GM12874 (cell line): Measurements from ENCODE around the gene NKAIN2.

ENCODE experiments used
- TF ChIP-seq, protein P1 (sequence below): IDR thresholded peaks from 2 replicates; pipeline ENCODE4 v1.5.1; 2011; ENCODE audit warnings: low read depth, mild to moderate bottlenecking, control low read depth, low read length, moderate library complexity; ENCODE audit not compliant: insufficient read depth

The NKAIN2 gene

GRCh38 chr6:123808556-123808955 lies 4.9 kb downstream of the NKAIN2 start:
- TF ChIP-seq, protein P1, sequence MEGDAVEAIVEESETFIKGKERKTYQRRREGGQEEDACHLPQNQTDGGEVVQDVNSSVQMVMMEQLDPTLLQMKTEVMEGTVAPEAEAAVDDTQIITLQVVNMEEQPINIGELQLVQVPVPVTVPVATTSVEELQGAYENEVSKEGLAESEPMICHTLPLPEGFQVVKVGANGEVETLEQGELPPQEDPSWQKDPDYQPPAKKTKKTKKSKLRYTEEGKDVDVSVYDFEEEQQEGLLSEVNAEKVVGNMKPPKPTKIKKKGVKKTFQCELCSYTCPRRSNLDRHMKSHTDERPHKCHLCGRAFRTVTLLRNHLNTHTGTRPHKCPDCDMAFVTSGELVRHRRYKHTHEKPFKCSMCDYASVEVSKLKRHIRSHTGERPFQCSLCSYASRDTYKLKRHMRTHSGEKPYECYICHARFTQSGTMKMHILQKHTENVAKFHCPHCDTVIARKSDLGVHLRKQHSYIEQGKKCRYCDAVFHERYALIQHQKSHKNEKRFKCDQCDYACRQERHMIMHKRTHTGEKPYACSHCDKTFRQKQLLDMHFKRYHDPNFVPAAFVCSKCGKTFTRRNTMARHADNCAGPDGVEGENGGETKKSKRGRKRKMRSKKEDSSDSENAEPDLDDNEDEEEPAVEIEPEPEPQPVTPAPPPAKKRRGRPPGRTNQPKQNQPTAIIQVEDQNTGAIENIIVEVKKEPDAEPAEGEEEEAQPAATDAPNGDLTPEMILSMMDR, result no peak

GRCh38 chr6:123810214-123810613 lies 6.5 kb downstream of the NKAIN2 start:
- TF ChIP-seq, protein P1, result no peak

GRCh38 chr6:123810948-123811347 lies 7.3 kb downstream of the NKAIN2 start:
- TF ChIP-seq, protein P1, result no peak

DNA sequence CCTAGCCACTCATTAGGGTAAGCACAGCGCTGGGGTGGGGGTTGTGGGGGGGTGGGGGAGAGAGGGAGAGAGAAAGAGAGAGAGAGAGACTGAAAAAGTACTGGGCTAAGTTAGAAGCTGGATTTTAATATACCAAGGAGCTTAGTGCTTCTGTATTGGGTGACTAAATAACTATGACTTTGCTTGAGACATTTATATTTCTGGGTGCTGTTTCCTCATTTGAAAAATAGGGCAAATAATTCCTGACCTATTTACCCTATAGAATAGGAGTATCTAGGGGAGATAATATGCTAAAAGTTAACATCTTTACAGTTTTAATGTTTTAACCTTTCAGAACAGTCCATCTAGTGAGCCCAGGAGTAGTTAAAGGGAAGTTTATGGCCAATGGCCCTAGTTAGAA lies 7.7 kb downstream of the NKAIN2 start:
- TF ChIP-seq, protein P1, result no peak

DNA sequence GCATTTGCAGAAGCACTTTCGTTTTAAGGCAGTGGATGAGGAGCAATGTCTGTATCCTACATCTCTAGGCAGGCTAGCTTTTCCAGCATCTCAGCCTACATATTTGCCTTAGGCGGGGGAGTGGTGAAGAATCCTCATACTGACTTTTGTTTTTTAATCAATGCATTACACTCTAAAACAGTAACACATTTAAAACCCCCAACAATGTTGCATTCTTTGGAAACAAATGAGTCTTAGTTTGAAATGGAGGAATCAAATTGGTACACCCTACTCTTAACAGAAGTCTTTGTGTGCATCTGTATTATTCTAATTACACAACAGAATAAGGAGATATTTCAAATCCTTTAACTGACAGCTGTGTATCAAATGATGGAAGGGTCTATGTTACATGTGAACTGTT lies 9.0 kb downstream of the NKAIN2 start:
- TF ChIP-seq, protein P1, result no peak

DNA sequence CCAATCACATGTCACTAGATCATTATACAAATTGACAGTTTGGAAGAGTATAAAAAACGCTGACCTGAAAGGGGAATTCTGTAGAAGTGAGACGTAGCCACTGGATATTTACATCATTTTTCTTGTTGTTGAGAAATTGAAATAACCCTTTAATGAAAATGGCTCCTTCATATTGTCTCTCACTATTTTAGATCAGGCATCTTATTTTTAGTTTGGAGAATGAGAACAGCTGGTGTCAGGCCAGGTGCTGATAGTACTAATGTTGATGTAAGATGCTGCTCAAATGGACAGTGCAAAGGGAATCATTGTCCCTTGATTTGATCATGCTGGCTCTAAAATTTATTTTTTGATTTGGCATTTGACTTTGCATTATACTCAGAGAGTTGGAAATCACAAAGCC lies 17.4 kb downstream of the NKAIN2 start:
- TF ChIP-seq, protein P1, result no peak

DNA sequence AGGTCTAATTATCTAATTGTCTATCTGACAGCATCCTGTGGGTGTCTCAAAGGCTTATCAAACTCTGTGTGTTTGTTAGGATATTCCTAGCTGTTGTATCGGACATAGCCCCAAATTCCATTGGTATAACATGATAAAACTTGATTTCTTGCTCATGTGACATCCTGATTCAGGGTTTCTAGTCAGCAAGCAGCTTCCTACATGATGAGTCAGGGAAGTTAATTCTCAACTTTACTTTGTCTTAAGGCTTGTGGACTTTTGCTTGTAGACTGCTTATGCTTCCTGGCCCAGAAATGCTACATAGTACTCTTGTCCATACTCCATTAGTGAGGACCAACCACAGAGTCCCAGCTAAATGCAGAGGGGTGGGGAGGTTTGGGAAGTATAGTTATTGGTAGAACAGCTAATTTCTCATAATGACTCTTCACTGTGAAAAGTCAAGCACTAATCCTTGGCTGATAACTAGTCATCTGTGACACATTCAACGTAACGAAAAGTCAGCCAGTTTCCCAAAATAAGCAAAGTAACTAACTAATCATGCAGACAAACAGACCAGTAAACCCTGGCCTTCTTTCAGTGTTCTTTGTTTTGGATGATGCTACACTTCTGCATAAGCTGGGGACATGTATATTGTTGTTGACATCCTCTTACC lies 25.8 kb downstream of the NKAIN2 start:
- TF ChIP-seq, protein P1, result no peak
